Inferior parietal cortex (tissue), 1 donor: Measurements from ENCODE around the gene NFATC2IP.
"Not testable (repeated sequence)": the region's sequence is repeated elsewhere in the genome, so short reads cannot be mapped to it uniquely, and the experiment has no call there.

ENCODE experiments used
- DNase-seq: peaks from one replicate; pipeline ENCODE4 v3.0.0-alpha.2; 2016; ENCODE audit errors: extremely low spot score

NFATC2IP gene

DNA sequence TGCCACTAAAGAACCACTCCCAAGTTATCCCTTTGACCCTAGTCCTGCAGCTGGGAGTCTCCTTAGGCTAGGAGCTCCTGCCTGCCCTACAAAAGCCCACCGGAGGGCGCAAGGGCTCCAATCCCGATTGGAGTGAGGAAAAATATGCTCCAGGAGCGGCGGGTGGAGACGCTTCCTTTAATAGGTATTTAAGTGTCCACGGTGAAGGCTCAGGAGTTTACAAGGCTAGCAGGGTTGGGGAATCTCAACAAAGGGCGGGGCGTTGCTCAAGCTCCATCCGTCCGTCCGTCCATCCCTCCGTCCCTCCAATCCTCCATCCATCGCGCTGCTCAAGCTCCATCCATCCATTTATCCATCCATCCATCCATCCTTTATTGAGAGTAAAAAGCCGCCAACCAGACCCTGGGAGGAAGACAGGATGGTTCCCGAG, 23.3 kb downstream of the NFATC2IP start:
- peak; percentile 70 for DNase-seq

- DNase-seq = peak; percentile 98
Measured at GRCh38 chr16:28974437-28975157, 23.9 kb downstream of the NFATC2IP start, which contains the start of gene SPNS1. Gene SPNS1 (plus strand): TSS chr16:28974778. CDS start chr16:28975152, 374 bp downstream.

DNA sequence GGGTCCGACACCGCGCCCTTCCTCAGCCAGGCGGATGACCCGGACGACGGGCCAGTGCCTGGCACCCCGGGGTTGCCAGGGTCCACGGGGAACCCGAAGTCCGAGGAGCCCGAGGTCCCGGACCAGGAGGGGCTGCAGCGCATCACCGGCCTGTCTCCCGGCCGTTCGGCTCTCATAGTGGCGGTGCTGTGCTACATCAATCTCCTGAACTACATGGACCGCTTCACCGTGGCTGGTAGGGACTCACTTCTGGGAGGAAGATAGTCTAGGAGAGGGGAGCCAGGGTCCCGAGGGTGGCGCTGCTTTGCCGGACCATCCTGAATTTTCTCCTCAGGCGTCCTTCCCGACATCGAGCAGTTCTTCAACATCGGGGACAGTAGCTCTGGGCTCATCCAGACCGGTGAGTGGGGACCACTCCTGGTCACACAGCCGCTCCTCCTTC, 24.4 kb downstream of the NFATC2IP start:
- DNase-seq = no peak

- no peak for DNase-seq
Measured at GRCh38 chr16:28977703-28978662, 27.2 kb downstream of the NFATC2IP start.

DNA sequence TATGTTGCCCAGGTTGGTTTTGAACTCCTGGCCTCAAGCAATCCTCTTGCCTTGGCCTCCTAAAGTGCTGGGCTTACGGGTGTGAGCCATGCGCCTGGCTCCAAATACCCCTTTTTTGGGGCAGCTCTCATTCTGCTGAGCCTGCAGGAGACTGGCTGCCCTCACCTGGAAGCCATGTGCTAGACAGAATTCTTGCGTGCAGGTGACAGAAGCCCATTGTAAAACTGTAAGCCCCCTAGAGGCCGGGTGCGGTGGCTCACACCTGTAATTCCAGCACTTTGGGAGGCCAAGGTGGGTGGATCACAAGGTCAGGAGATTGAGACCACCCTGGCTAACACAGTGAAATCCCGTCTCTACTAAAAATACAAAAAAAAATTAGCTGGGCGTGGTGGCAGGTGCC, 29.6 kb downstream of the NFATC2IP start:
- DNase-seq = not testable (repeated sequence)

DNA sequence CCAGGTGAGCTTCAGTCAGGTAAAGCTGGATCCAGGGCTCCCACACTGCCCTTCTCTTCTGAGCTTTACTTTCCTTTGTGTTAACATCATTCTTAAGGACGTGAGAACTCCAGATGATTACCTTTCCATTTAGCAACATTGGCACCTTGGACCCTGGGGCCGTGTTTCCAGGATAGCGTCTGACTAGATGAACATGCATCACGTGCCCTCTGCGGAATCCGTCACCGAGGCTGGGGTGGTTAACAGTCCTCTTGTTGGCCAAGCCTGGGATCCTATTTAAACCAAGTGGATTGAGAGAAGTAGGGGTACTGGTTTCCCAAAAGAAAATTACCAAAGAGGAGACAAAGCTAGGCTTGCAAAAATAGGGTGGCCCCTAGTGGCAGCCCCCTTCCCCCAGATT, 30.2 kb downstream of the NFATC2IP start:
- DNase-seq = no peak

GRCh38 chr16:28981517-28981916, 30.8 kb downstream of the NFATC2IP start:
- DNase-seq = no peak

DNA sequence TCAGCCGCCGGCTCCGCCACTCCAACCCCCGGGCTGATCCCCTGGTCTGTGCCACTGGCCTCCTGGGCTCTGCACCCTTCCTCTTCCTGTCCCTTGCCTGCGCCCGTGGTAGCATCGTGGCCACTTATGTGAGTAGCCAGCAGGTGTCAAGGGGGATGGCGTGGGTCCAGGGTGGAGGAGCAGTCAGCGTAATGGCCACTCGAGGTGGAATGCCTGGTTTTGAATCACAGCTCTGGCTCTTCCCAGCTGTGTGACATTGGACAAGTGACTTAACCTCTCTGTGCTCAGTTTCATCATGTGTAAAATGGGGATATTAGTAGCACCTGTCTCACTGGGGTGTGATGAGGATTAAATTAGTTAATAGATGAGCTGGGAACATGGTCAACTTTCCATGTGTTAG, 31.7 kb downstream of the NFATC2IP start:
- DNase-seq = no peak

DNA sequence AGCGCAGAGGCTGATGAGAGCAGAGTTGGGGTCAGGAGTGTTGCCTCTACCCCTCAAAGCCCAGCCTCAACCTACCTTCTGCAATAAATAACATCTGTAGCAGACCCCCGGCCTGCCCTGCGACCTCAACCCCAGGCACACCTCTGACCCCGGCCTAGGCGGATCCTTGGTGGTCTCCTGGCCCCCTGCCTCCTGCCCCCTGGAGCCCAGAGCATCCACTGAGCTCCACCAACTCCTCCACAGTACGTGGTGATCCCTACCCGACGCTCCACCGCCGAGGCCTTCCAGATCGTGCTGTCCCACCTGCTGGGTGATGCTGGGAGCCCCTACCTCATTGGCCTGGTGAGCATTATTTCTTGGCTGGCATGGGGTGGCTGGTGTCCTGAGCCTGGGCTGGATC, 32.2 kb downstream of the NFATC2IP start:
- DNase-seq = no peak

- DNase-seq = no peak
Measured at GRCh38 chr16:28983644-28984043, 32.9 kb downstream of the NFATC2IP start.

- DNase-seq = no peak
Measured at GRCh38 chr16:28984091-28984490, 33.4 kb downstream of the NFATC2IP start.

- DNase-seq = no peak
Measured at GRCh38 chr16:28984619-28985135, 33.9 kb downstream of the NFATC2IP start, which contains the start of gene LAT. Gene LAT (plus strand): TSS chr16:28985052. CDS start chr16:28985418, 366 bp downstream.

DNA sequence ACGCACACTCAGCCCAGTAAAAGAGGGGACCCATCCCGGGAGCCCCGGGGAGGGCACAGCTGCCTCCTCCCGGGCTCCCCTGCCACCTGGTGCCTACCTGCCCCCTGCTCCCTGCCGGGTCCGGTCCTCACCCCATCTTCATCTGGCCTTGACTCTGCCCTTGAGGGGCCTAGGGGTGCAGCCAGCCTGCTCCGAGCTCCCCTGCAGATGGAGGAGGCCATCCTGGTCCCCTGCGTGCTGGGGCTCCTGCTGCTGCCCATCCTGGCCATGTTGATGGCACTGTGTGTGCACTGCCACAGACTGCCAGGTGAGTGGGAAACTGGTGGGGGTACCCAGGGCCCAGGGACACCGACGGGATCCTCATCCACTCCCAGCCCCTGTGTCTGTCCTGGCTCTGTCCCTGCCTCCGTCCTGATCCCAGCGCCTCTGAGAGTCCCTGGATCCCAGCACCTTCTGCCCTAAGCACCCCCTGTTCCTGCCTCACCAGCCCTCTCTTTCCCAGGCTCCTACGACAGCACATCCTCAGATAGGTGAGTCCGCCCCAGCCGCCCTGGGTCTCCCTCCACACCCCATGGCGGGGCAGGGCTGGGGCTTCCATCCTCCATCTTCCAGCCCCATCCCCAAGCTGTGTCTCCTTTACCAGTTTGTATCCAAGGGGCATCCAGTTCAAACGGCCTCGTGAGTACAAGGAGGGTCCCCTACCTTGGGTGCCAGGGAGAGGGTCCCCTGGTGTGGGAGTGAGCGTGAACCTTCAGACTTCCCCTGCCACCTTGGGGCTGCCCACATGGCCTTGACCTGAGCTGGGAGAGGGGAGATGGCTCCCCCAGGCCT, 34.7 kb downstream of the NFATC2IP start:
- DNase-seq = no peak

GRCh38 chr16:28986046-28986445, 35.3 kb downstream of the NFATC2IP start:
- no peak for DNase-seq

DNA sequence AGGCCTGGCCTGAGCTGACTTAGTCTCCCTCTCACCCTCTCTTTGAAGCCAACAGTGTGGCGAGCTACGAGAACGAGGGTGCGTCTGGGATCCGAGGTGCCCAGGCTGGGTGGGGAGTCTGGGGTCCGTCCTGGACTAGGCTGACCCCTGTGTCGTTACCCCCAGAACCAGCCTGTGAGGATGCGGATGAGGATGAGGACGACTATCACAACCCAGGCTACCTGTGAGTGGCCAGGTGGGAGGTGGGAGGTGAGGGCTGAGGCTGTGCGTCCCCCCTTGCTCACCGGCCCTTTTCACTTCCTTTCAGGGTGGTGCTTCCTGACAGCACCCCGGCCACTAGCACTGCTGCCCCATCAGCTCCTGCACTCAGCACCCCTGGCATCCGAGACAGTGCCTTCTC, 35.8 kb downstream of the NFATC2IP start:
- no peak for DNase-seq

GRCh38 chr16:28987170-28987853, 36.6 kb downstream of the NFATC2IP start:
- DNase-seq = no peak

GRCh38 chr16:28989363-28989762, 38.6 kb downstream of the NFATC2IP start:
- DNase-seq = no peak

DNA sequence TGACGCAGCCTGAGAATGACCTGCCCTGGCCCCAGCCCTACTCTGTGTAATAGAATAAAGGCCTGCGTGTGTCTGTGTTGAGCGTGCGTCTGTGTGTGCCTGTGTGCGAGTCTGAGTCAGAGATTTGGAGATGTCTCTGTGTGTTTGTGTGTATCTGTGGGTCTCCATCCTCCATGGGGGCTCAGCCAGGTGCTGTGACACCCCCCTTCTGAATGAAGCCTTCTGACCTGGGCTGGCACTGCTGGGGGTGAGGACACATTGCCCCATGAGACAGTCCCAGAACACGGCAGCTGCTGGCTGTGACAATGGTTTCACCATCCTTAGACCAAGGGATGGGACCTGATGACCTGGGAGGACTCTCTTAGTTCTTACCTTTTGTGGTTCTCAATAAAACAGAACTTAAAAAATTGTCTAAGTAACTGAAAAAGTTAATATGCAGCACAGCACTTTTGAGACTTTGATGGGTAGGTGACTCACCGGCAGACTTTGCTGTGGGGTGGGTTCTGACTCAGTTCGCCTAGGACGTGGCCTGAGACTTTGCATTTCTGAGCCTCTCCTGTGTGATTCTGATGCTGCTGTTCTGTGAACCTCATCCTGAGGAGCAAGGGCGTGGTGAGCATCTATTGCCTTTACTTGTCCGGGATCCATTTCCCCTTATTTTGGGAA, 39.8 kb downstream of the NFATC2IP start:
- no peak for DNase-seq

DNA sequence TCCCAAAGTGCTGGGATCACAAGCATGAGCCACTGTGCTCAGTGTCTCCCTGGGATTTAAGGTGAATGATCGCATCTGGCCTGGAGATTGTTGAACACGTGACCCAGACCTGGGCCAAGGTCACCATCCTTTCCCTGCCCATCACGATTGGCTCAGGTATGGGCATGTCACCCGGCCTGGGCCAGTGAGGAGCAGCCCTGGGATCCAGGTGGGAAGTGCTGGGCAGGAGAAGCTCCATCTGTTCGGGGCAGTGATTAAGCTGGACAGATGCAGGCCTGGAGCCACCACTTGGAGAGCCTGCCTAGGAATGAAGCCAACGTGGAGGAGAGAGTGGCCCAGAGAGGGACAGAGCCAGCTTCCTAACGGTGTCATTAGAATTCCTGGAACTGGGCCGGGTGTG, 41.0 kb downstream of the NFATC2IP start:
- no peak for DNase-seq

DNA sequence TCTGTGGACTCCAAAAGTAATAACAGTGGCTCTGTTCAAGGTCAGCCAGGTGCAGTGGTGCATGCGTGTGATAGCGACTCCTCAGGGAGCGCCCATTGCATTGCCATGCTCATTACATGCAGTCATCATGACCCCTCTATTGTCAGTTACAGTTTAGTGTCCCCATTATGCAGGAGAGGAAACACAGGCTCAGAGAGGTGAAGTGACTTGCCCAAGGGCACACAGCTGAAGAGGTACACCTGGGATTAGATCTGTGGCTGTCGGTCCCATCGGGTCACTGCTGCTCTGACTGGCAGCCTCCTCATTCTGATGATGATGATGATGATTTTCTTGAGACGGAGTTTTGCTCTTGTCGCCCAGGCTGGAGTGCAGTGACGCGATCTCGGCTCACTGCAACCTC, 41.8 kb downstream of the NFATC2IP start:
- DNase-seq = no peak
